Measurements from ENCODE around the gene SBK1. TPM values are rescaled to one million over a fixed set of nuclear protein-coding genes. Genes with fewer than 3 reads are reported as not detected.
A peak's percentile ranks its signal among the peaks of the same experiment; 100 is the strongest.

The SBK1 gene
- total RNA-seq, 1 donor from 2014 or later = 1.9 TPM

DNA sequence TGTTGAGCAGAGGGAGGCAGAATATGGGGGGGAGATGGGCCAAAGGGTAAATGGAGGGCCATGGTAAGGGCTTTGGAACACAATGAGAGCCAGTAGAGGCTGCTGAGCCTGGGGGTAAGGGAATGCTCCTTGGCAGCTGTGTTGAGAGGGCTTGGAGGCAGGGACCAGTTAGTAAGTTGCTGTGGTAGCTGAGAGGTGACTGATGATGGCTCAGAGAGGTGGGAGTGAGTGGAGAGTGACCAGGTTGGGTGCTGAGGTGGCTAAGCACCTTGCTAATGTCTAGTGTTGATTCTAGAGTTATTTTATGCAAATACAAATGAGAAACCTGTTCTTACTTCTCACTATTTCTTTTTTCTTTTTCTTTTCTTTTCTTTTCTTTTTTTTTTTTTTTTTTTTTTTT is 10.8 kb downstream of the SBK1 start:
- Histone ChIP-seq H3K27ac (no peak overlapping the region), H3K9me3 (no peaks in the 10 kb centered on the region), H3K36me3 (no peaks in the 10 kb centered on the region), H3K4me1 (no peaks in the 10 kb centered on the region), H3K27me3 (no peaks in the 10 kb centered on the region), H3K4me3 (no peak overlapping the region)
- no peak for TF ChIP-seq CTCF (IDR thresholded peaks at IDR 0.05)
- ATAC-seq (no peak), DNase-seq (no peak)
- intact Hi-C loops (cut with DNase I) = no loop called here

DNA sequence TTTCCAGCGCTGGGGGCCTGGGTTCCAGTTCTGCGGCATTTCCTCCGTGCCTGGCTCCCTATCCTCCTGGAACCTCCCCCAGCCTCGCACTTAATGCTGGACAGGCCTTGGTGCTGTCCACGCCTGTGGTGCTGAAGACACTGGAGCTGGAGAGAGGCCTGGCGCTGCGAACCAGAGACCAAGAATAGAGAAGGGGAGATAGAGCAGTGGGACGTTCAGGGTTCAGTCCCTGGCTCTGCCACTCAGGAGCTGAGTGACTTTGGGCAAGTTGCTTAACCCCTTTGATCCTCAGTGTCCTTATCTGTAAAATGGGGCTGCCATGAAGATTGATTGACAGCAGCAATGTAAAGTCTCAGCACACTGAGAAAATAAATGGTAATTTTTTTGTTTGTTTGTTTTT is 11.9 kb downstream of the SBK1 start:
- DNase-seq (no peak), ATAC-seq (peak; percentile 46)
- Histone ChIP-seq H3K9me3 (no peaks in the 10 kb centered on the region), H3K27ac (no peak overlapping the region), H3K36me3 (no peaks in the 10 kb centered on the region), H3K4me3 (no peak overlapping the region), H3K4me1 (no peaks in the 10 kb centered on the region), H3K27me3 (no peaks in the 10 kb centered on the region)
- TF ChIP-seq CTCF (IDR thresholded peaks at IDR 0.05) = no peak
- intact Hi-C loops (cut with DNase I) = no loop called here

GRCh38 chr16:28307936-28308335 is 15.6 kb downstream of the SBK1 start:
- no peaks in the 10 kb centered on the region for H3K4me1 ChIP-seq
- TF ChIP-seq CTCF (IDR thresholded peaks at IDR 0.05) = no peak
- no peak for ATAC-seq
- H3K36me3 ChIP-seq = no peaks in the 10 kb centered on the region
- no peak overlapping the region for H3K27ac ChIP-seq
- no peak overlapping the region for H3K4me3 ChIP-seq
- no peak for DNase-seq
- H3K27me3 ChIP-seq = no peaks in the 10 kb centered on the region
- intact Hi-C loops (cut with DNase I) = no loop called here
- no peaks in the 10 kb centered on the region for H3K9me3 ChIP-seq

DNA sequence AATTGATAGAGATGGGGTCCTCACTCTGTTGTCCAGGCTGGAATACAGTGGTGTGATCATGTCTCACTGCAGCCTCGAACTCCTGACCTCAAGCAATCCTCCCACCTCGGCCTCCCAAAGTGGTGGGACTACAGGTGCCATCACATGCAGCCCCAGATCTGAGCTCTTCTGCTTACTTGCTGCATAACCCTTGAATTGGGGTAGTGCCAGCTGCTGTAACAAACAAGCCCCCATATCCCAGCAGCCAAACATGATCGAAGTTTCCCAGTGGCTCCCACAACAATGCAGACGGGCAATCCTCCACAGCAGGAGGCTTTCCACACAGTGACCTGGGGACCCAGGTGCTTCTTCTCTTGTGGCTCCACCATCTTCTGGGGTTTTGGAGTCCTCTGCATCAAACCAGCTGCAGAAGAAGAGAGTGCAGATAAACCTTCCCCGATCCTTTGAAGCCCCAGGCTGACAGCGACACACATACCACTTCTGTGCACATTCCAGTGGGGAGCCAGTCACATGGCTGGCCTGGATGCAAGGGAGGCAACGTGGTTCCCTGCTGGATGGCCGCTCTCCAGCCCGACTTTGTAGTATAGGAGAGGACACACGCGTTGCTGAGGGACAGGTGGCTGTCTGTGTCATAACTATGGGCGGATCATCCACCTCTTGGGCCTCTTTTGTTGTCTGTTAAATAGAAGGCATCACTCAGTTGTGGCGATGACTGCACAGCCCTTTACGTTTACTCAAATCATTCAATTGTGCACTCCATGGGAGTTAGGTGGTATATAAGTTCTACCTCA is 16.7 kb downstream of the SBK1 start:
- Histone ChIP-seq H3K4me3 (no peak overlapping the region), H3K9me3 (no peaks in the 10 kb centered on the region), H3K4me1 (no peaks in the 10 kb centered on the region), H3K36me3 (no peaks in the 10 kb centered on the region), H3K27ac (no peak overlapping the region), H3K27me3 (no peaks in the 10 kb centered on the region)
- no peak for ATAC-seq
- DNase-seq = no peak
- intact Hi-C loops (cut with DNase I) = no loop called here
- no peak for TF ChIP-seq CTCF (IDR thresholded peaks at IDR 0.05)

DNA sequence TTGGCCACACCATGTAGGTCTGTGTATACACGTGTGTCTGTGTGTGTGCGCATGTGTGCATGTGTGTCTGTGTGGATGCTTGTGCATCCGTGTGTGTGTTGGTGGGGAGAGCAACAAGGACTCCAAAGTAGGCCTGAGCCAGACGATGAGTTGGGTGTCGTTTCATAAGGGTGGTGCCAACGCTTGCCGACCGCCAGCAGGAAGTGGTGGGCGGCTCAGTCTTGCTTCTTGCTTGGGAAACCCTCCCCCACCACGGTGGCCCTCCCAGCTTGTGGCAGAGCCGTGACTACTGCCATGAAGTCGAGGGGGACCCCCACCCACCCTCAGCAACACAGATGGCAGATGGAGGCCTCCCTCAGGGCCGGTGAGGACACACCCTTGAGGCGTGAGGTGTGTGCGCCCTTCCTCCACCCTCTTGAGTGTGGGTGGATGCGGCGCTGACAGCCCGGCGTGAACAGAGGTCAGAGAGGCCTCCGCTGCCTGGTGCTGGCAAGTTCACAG is 17.5 kb downstream of the SBK1 start:
- ATAC-seq = peak; percentile 83
- no peaks in the 10 kb centered on the region for H3K4me1 ChIP-seq
- no peak overlapping the region for H3K4me3 ChIP-seq
- H3K9me3 ChIP-seq = no peaks in the 10 kb centered on the region
- DNase-seq = peak; percentile 80
- H3K27me3 ChIP-seq = no peaks in the 10 kb centered on the region
- H3K36me3 ChIP-seq = no peaks in the 10 kb centered on the region
- H3K27ac ChIP-seq = no peak overlapping the region
- intact Hi-C loops (cut with DNase I) = no loop called here
- no peak for TF ChIP-seq CTCF (IDR thresholded peaks at IDR 0.05)

All from upper lobe of right lung (tissue), 1 donor.